Skeletal muscle satellite cell (primary cell): Measurements from ENCODE around the gene SAP30. TPM values are rescaled to one million over a fixed set of nuclear protein-coding genes. Genes with fewer than 3 reads are reported as not detected.

Experiments
- H3K27me3 ChIP-seq: 2 replicates; pipeline ENCODE4 v1.7.0; 2013; ENCODE audit warnings: low read length; ENCODE audit not compliant: control insufficient read depth, insufficient read depth
- H3K36me3 ChIP-seq: 2 replicates; pipeline ENCODE4 v1.7.0; 2013; ENCODE audit warnings: mild to moderate bottlenecking, control low read depth, low read length; ENCODE audit not compliant: insufficient read depth
- H3K4me1 ChIP-seq: 2 replicates; pipeline ENCODE4 v1.7.0; 2013; ENCODE audit warnings: low read length; ENCODE audit not compliant: control insufficient read depth, insufficient read depth
- H3K4me2 ChIP-seq: 2 replicates; pipeline ENCODE4 v1.7.0; 2013; ENCODE audit warnings: mild to moderate bottlenecking, low read length
- H3K4me3 ChIP-seq: 2 replicates; pipeline ENCODE4 v1.7.0; 2013; ENCODE audit warnings: low read length
- H3K9ac ChIP-seq: 2 replicates; pipeline ENCODE4 v1.7.0; 2013; ENCODE audit warnings: mild to moderate bottlenecking, low read depth, low read length, moderate library complexity
- H3K9me3 ChIP-seq: replicated peaks from 2 replicates; pipeline ENCODE4 v1.7.0; 2013; ENCODE audit warnings: mild to moderate bottlenecking, control low read depth, low read length
- total RNA-seq: library from RNA; depleted of rRNA; stranded (reverse); fragments of >200 nt; gene quantifications from 2 replicates; pipeline ENCODE4 v1.2.3, GENCODE V29; 2012; rRNA removed

SAP30 gene
- 20.8 and 37.1 TPM in 2 replicates for total RNA-seq

- Histone ChIP-seq H3K27me3 (no peaks in the 10 kb centered on the region), H3K4me1 (peaks cover 22% of the 10 kb centered on the region), H3K36me3 (peaks cover 6% of the 10 kb centered on the region), H3K4me3 (peak within 1 kb of the TSS; percentile 100), H3K9me3 (no peaks in the 10 kb centered on the region), H3K4me2 (peak within 1 kb of the TSS; percentile 93), H3K9ac (peak within 1 kb of the TSS; percentile 85)
Observed at GRCh38 chr4:173370477-173371291, at the start of gene SAP30. Gene SAP30 (plus strand): TSS chr4:173370954. CDS start chr4:173371183, 229 bp downstream.

GRCh38 chr4:173325007-173325736 lies 45.6 kb upstream of the SAP30 start:
- Histone ChIP-seq H3K9ac (no peak overlapping the region), H3K27me3 (no peaks in the 10 kb centered on the region), H3K4me1 (no peaks in the 10 kb centered on the region), H3K4me2 (no peak overlapping the region), H3K4me3 (no peak overlapping the region), H3K9me3 (no peaks in the 10 kb centered on the region), H3K36me3 (peaks cover 23% of the 10 kb centered on the region)

- no peak overlapping the region for H3K4me2 ChIP-seq
- H3K27me3 ChIP-seq, result no peaks in the 10 kb centered on the region
- peaks cover 12% of the 10 kb centered on the region for H3K4me1 ChIP-seq
- peaks cover 46% of the 10 kb centered on the region for H3K36me3 ChIP-seq
- no peak overlapping the region for H3K9ac ChIP-seq
- H3K9me3 ChIP-seq, result no peaks in the 10 kb centered on the region
- H3K4me3 ChIP-seq, result no peak overlapping the region
Observed at GRCh38 chr4:173328236-173328901, 42.4 kb upstream of the SAP30 start.

GRCh38 chr4:173330590-173330989 lies 40.2 kb upstream of the SAP30 start:
- Histone ChIP-seq H3K27me3 (no peaks in the 10 kb centered on the region), H3K9me3 (no peaks in the 10 kb centered on the region), H3K4me1 (peaks cover 16% of the 10 kb centered on the region)

GRCh38 chr4:173332021-173332487 lies 38.7 kb upstream of the SAP30 start:
- peak overlapping the region; percentile 93 for H3K4me3 ChIP-seq
- H3K4me1 ChIP-seq, result peaks cover 21% of the 10 kb centered on the region
- peak overlapping the region; percentile 100 for H3K9ac ChIP-seq
- peaks cover 40% of the 10 kb centered on the region for H3K36me3 ChIP-seq
- no peaks in the 10 kb centered on the region for H3K9me3 ChIP-seq
- H3K27me3 ChIP-seq, result no peaks in the 10 kb centered on the region
- peak overlapping the region; percentile 93 for H3K4me2 ChIP-seq

More at GRCh38 chr4:173330590-173330989, 40.2 kb upstream of the SAP30 start:
- Histone ChIP-seq H3K4me3 (no peak overlapping the region), H3K4me2 (peak overlapping the region; percentile 16), H3K9ac (no peak overlapping the region), H3K36me3 (peaks cover 46% of the 10 kb centered on the region)

GRCh38 chr4:173332963-173333657 lies 37.6 kb upstream of the SAP30 start:
- Histone ChIP-seq H3K27me3 (no peaks in the 10 kb centered on the region), H3K4me3 (peak overlapping the region; percentile 93), H3K4me1 (peaks cover 26% of the 10 kb centered on the region)

GRCh38 chr4:173333658-173334084 lies 37.1 kb upstream of the SAP30 start:
- Histone ChIP-seq H3K9me3 (no peaks in the 10 kb centered on the region), H3K36me3 (peaks cover 37% of the 10 kb centered on the region), H3K4me3 (peak overlapping the region; percentile 93), H3K4me2 (peak overlapping the region; percentile 93), H3K27me3 (no peaks in the 10 kb centered on the region), H3K9ac (peak overlapping the region; percentile 100), H3K4me1 (peaks cover 26% of the 10 kb centered on the region)

More at GRCh38 chr4:173332963-173333657, 37.6 kb upstream of the SAP30 start:
- H3K9me3 ChIP-seq, result no peaks in the 10 kb centered on the region
- peaks cover 40% of the 10 kb centered on the region for H3K36me3 ChIP-seq
- peak overlapping the region; percentile 100 for H3K9ac ChIP-seq
- H3K4me2 ChIP-seq, result peak overlapping the region; percentile 93

- Histone ChIP-seq H3K27me3 (no peaks in the 10 kb centered on the region), H3K36me3 (peaks cover 33% of the 10 kb centered on the region), H3K9ac (peak within 1 kb of the TSS; percentile 100), H3K4me2 (peak within 1 kb of the TSS; percentile 93), H3K4me1 (peaks cover 26% of the 10 kb centered on the region), H3K9me3 (no peaks in the 10 kb centered on the region), H3K4me3 (peak within 1 kb of the TSS; percentile 93)
Observed at GRCh38 chr4:173334085-173334890, 36.5 kb upstream of the SAP30 start, which contains the start of gene HMGB2. Gene HMGB2 (minus strand): TSS chr4:173334358. CDS start chr4:173333649, 709 bp downstream.

GRCh38 chr4:173334891-173335752 lies 35.6 kb upstream of the SAP30 start:
- peak overlapping the region; percentile 87 for H3K9ac ChIP-seq
- peak overlapping the region; percentile 82 for H3K4me2 ChIP-seq
- H3K9me3 ChIP-seq, result no peaks in the 10 kb centered on the region
- no peaks in the 10 kb centered on the region for H3K27me3 ChIP-seq
- peak overlapping the region; percentile 90 for H3K4me3 ChIP-seq
- peaks cover 26% of the 10 kb centered on the region for H3K4me1 ChIP-seq
- peaks cover 25% of the 10 kb centered on the region for H3K36me3 ChIP-seq
